T-helper 22 cell (primary cell): ENCODE data around the gene KCNJ9.
"Not testable (repeated sequence)": the region's sequence is repeated elsewhere in the genome, so short reads cannot be mapped to it uniquely, and the experiment has no call there.

ENCODE experiments used
- DNase-seq: peaks from one replicate; pipeline ENCODE4 v3.0.0-alpha.2; 2020; ENCODE audit warnings: low read depth

The KCNJ9 gene

DNA sequence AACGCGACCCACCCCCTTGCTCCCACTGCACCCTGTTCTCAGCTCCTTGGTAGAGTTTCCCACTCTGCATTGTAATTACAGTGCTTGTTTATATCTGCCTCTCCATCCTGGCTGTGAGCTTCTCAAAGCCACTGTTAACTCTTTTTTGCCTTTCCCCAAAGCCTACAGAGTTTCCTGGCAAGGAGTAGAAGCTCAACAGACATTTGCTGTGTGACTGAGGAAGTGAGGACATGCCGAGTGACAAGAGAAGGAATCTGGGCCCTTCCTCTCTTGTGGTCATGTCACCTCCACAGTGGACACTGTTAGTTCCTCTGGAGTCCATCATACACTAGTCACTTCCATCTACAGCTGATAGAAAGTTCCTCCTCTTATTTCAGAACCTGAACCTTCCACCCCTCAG, 23.1 kb downstream of the KCNJ9 start:
- no peak for DNase-seq

DNA sequence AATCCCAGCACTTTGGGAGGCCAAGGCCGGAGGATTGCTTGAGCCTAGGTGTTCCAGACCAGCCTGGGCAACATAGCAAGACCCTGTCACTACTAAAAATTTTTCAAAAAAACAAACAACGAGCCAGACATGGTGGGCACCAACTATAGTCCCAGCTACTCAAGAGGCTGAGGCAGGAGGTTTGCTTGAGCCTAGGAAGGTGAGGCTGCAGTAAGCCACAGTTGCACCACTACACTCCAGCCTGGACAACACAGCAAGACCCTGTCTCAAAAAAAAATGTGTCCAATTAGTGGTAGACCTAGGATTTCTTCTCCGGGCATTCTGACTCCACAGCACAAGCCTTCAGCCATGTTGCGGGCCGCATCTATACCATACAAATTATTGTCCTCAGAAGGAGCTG, 23.8 kb downstream of the KCNJ9 start:
- DNase-seq: no peak

DNA sequence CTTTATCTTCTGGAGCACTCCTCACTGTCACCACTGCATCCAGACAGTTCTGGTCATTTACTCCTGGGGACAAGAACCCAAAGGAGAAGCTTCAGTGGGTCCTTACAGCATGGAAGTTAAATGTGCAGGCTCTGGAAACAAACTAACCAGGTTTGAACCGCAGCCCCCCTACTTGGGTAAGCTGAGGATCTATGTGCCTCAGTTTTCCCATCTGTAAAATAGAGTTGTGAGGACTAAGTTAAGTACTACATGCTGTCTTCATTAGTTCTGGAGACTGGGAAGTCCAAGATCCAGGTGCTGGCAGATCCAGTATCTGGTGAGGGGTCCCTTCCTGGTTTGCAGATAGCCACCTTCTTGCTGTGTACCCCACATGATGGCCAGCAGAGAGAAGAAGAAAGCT, 26.2 kb downstream of the KCNJ9 start:
- DNase-seq: no peak

DNA sequence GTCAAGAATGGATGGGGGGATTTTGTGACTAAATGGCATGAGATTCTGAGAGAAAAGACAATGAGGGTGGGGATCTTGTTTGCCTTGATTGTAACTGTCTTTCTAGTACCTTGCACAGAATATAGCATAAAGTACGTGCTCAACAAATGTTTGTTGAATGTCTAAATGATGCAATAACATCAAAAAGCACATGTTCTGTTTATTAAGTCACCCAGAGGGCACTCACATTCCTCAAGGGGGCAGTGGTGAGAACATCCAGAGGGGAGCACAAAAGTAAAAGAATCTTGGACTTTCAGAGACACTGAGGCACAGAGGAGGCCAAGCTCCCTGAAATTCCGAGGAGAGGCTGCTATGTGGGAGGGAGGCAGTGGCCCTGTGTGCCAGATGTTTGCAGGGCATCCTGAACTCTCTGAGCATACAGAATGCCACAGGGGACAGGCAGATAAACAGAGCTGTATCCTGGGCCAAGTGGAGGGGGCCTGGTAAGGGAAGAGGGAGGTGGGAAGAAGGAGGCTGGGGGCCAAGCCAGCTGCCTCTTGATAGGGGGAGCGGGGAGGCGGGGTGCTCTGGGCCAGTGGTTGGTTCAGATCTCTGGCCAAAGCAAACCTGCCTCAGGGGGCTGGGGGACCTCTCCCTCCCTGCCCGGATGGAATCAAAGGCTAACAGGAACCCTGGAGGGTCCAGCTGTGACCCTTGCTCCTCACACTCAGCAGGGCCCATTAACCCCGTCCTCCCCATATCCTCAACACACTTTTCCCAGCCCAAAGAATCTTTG, 27.7 kb downstream of the KCNJ9 start:
- DNase-seq: no peak

DNA sequence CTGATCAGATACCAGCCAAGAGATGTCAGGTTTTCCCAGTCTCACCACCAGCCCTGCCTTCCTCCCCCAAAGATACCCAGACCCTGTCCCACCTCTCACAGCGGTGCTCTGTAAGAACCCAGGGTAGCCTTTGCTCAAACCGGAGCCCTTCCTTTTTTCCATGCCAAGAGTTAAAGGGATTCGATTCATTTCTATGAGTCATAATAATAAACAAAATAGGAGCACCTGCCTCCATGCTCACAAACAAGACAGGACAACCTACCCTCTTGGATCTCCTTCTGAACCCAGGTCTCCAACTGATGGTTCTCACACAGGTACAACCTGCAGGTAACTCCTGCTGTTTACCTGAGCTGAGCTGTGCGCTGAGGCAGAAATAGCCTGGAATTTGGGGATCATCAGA, 28.3 kb downstream of the KCNJ9 start:
- no peak for DNase-seq

DNA sequence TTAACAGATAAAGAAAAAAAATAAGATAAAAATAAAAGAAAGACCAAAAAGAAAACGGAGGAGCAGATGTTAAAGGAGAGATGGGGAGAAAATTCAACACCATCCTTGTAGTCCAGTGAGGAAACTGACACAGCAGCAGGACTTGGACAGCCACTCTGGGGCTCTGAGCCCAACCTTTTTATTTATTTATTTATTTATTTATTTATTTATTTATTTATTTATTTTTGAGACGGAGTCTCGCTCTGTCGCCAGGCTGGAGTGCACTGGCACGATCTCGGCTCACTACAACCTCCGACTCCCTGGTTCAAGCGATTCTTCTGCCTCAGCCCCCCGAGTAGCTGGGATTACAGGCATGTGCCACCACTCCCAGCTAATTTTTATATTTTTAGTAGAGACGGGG, 30.1 kb downstream of the KCNJ9 start:
- DNase-seq: not testable (repeated sequence)

DNA sequence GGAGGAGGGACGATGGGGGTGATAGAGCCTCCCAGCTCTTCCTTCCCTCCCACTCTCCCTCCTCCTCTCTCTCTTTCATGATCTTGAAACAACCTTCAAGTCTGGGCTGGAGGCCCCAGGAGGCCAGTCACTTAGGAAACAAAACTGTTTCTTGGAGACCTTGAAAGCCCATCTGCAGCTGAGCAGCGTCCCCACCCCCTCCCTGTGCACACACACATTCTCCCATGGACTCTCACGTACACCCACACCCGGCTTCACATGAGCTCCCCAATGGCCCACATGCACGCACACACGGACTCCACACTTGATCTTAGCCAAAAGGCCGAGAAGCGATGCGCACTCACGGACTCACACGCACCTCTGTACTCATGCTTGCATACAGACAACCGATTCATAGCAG, 31.0 kb downstream of the KCNJ9 start:
- DNase-seq: no peak

DNA sequence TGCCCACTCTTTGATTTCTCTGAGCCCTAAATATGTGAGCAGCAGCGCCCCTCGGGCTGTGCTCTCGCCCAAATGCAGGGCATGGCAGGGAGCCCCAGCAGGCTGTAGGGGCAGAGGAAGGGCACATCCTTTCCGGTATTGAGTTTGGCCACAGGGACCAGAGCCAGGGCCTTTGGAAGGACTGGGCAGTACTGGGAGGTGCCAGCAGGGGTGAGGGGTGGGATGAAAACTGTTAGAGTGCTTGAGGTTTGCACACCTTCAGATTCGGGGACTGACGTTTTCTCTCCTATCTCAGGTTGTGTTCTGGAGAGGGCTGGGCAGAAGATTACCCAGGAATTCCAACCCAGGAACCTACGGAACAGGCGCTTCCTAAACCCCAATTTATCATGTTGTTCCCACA, 32.1 kb downstream of the KCNJ9 start:
- no peak for DNase-seq

DNA sequence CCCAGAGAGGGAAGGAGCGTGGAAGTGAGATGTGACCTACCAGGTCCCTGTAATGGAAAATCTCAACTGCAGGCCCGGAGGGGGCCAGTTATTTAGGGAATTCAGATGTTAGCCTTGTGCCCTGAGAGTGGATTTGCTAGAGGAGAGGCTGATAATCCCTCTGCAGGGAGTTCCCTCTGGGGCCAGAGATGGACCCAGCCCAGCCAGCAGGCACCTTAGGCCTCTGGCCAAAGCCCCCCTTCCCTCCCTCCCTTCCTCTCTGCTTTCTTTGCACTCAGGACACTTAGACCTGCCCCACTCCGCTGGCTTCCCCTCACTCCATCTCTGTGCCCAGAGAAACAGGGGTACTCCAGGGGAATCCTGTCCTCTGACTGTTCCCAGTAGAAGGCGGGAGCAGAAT, 32.7 kb downstream of the KCNJ9 start:
- no peak for DNase-seq

DNA sequence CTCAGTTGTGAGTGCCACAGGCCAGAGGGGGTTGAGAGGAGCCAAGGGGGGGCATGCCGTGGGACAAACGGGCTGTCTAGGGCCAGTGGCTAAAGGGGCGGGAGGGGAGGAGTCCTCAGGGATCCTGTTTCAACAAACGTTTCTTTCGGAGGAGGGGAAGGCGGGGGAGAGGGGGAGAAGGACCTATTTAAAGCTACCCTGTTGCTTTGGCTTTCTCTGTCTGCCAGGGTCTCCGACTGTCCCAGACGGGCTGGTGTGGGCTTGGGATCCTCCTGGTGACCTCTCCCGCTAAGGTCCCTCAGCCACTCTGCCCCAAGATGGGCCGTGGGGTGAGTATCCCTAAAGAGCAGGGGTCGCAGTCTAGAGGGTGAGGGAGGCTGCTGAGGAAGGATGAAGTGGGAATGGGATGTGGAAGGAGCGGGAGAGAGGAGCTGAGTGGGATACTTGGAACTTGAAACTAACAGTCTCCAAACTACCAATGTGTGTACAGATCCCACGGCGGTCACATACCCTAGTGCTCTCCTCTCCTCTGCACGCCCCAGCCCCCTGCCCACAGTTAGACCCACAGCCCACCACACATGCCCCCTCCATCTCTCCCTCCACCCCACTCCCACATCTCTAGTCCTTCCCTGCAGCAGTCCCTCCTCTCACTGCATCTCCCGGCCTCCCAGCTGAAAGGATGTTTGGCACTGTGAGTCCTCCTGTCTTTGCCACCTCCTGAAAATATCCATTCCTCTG, 34.4 kb downstream of the KCNJ9 start, which contains the start of gene ATP1A2:
TSS of gene ATP1A2 (plus strand) at position 215 of the 738 bp plus-strand sequence. CDS start at position 318, 103 bp downstream.
- no peak for DNase-seq

DNA sequence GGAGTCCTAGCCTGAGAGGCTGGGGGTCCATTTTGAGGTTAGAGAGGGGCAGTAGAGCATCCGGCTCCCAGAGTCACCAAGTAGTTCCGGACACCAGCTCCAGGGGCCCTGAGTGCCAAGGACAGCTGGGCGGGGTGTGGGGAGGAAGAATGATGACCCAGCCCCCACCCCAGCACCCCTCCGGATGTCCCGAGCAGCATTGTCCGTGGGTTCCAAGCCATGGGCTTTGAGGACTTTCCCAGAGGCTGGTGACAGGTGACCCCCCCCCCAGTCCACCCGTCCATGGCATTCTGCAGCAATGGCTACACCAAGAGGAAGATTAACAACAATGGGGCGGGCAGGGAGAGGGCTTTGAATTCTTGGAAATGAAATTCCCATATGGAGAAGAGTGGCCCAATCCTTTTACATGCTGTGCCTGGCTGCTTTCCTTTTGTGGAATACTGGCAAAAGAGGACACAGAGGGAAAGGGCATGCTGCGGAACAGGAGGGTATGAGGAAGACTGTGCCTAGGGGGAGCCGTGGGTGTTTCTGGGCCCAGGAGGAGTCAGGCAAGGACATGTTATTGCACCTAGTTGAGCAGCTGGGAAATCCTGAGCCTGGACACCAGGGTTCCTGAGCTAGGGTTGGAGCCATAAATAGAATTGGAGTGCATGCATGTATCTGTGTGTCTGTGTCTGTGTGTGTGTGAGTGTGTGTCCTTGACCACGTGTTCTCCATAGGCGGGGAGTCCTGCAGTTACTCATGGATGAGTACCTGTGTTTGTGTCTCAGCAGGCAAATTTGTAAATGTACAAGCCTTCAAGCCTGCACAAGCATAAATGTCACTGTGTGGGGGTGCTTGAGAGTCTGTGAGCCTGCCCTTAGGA, 35.2 kb downstream of the KCNJ9 start:
- DNase-seq: no peak

DNA sequence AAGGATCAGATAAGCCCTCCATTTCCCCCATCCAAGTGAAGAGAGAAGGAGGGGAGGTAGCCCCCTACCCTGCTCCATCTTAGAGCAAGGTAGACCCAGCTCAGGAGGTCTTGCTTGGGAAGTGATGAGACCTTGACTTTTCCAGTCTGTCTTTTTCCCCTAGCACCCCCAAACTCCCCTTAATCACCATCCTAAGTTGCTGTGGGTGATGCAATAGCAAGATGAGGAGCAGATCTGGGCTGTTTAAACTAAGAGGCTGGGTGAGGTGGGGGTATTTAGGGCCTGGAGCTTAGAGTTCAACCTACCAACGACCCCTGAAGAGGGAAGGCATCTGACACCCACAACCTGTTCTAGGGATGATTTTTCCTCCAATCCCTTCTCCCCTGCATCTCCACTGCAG, 36.0 kb downstream of the KCNJ9 start:
- no peak for DNase-seq

DNA sequence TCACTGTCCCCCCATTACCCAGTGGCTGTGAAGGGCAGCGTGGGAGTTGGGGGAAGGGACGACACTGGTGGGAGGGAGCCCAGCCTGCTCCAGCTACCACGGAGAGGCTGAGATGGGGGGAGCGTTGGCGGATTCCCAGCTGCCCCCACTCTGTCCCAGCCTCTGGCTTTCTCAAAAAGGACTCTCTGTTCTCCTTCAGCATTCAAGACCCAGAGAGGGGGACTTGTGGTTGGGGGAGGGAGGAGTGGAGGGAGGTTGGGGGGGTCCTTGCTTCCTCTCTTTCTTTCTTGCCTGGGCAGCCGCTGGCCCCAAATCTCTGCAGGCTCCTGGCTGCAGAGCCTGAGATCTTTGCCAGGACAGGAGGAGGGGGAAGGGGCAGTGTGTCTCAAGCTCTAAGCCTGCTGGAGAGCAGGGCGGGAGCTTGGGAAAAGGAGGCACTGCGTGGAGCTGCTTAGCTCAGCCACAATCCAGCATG, 36.4 kb downstream of the KCNJ9 start:
- no peak for DNase-seq

DNA sequence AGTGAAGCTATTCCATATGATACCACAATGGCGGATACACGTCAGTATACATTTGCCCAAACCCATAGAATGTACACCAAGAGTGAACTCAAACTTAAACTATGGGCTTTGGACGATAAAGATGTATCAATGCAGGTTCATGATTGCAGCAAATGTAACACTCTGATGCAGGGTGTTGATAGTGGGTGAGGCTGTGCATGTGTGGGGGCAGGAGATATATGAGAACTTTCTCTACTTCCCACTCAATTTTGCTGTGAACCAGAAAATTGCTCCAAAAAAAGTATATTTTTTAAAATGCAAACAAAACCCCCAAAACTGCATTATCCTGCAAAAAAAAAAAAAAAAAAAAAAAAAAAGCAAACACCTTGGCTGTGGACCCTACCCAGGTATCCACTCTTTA, 37.6 kb downstream of the KCNJ9 start:
- DNase-seq: no peak

DNA sequence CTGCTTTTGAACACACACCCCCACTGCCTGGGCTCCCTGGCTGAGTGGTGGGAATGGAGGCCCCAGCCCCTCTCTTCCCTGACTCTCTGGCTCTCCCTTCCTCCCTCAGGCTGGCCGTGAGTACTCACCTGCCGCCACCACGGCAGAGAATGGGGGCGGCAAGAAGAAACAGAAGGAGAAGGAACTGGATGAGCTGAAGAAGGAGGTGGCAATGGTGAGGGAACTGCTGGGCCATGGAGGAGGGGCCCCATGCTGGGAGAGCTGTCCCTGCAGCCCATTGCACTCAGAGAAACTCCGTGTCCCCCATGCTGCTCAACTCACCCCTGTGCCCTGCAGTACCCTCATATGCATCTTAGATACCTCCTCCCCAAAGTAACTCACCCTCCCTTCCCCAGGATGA, 39.5 kb downstream of the KCNJ9 start:
- DNase-seq: no peak

DNA sequence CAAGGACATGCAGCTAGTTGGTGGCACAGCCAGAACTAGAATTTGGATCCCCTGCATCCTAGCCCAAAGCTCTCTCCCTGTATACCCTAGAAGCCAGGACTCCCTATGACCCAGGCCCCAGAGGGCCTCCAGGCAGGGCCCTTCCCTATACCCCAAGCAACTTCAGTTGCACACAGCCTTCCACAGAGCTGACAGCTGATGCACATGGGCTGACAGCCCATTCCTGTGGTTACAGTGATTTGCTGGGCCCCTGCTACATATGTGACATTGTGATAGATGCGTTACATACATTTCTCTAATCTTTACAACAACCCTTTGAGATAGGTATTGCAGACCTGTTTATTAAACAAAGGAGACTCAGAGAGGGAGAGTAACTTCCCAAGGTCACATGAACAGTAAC, 40.0 kb downstream of the KCNJ9 start:
- DNase-seq: no peak

DNA sequence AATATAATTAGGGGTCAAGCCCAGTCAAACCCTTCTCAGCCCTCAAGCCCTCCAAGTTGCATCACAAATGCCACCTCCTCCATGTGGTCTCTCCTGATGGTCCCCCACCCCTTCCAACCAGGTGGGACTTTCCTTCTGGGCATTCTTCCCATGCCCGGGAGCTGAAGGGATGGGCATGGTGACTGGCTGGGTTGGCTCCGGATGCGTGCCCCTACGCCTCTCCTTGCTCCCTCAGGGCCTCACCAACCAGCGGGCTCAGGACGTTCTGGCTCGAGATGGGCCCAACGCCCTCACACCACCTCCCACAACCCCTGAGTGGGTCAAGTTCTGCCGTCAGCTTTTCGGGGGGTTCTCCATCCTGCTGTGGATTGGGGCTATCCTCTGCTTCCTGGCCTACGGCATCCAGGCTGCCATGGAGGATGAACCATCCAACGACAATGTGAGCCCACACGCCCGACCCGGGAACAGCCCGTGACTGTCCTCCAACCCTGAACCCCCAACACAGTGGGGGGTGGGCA, 41.7 kb downstream of the KCNJ9 start:
- DNase-seq: no peak

DNA sequence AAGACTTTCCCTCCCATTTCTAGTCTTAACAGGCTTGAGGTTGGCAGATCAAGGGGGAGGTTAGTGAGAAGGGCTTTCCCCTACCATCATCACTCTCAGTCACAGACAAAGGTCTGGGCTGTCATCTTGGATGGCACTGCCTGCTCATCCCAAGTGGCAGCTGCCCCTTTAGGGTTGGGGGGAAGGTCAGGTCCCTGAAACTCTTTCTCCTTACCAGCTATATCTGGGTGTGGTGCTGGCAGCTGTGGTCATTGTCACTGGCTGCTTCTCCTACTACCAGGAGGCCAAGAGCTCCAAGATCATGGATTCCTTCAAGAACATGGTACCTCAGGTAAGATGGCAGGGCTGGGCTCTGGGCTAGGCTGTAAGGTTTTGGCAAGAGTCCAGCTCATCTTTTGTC, 42.4 kb downstream of the KCNJ9 start:
- DNase-seq: no peak

DNA sequence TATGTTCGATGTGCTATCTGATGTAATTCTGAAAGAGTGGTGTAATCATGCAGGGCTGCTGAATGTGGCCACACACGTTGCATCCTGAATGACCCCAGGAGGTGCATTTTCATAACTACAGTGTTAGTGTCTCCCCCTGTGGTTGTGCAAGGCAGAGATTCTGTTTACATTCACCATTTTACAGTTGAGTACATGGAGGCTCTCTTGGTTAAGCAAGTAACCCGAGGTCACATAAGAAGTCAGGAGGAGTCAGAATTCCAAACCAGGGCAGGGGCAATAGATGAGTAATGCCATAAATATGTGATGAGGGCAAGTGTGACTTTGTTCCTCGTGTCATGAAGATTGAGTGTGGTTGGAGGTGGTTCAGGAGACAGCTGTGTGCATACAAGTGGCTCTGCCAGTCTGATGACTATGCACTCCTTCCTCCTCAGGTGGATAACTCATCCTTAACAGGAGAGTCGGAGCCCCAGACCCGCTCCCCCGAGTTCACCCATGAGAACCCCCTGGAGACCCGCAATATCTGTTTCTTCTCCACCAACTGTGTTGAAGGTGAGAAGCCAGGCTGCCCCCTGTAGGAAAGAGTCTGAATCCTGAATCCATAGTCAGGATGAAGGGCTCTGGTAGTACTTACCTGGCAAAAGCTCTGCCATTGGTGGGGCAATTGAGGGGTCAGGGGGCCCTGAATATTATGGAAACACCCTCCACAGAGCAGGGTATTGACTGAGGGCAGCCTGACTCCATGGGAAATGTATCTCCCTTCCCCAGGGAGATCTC, 43.6 kb downstream of the KCNJ9 start:
- no peak for DNase-seq

DNA sequence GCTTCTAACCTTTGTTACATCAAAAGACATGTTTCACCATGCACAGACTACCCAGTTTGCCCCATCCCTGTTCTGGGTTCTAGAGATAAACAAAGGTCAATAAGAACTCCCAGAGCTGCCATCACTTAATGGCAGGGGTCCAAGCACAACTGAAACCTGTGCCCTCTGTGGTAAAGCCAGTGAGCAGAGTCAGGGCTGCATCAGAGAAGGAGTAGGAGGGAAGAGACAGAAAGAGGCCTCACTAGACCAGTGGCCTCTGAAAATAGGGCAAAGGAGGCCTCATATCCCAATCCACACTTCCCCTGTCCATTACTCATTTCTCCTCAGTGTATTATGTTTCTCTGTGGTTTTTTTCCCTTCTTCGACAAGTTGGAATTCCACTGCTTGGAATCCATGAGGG, 44.4 kb downstream of the KCNJ9 start:
- DNase-seq: no peak

DNA sequence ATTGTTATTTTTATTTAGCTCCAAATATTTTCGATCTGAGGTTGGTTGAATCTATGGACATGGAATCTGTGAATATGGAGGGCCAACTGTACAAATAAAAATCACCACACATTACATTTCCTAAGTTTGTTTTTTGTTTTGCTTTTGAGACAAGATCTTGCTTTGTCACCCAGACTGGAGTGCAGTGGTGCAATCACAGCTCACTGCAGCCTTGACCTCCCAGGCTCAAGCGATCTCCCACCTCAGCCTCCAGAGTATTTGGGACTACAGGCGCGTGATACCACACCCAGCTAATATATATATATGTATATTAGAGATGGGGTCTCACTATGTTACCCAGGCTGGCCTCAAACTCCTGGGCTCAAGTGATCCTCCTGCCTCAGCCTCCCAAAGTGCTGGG, 45.0 kb downstream of the KCNJ9 start:
- DNase-seq: not testable (repeated sequence)

DNA sequence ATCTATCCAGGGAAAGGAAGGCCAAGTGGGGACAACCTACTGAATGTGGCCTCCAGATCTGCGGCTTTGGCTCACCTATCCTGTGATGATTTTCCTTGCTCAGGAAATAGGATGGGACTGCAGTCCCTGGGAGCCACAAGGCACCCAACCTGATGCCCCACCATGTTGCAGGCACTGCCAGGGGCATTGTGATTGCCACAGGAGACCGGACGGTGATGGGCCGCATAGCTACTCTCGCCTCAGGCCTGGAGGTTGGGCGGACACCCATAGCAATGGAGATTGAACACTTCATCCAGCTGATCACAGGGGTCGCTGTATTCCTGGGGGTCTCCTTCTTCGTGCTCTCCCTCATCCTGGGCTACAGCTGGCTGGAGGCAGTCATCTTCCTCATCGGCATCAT, 46.0 kb downstream of the KCNJ9 start:
- DNase-seq: no peak
